Stimulated activated CD4-positive, alpha-beta T cell treated with anti-CD3 and anti-CD28 coated beads, Interleukin-1b, Interleukin-23, amount 100 ng/mL, for 4 hours (primary cell): Measurements from ENCODE around the gene OVAAL.
"Not testable (repeated sequence)": the region's sequence is repeated elsewhere in the genome, so short reads cannot be mapped to it uniquely, and the experiment has no call there.

Source experiments
- DNase-seq, 2 donors: peaks; one replicate each; pipeline ENCODE4 v3.0.0-alpha.2; 2020; ENCODE audit warnings: low read depth in 2 of 2

OVAAL gene

DNA sequence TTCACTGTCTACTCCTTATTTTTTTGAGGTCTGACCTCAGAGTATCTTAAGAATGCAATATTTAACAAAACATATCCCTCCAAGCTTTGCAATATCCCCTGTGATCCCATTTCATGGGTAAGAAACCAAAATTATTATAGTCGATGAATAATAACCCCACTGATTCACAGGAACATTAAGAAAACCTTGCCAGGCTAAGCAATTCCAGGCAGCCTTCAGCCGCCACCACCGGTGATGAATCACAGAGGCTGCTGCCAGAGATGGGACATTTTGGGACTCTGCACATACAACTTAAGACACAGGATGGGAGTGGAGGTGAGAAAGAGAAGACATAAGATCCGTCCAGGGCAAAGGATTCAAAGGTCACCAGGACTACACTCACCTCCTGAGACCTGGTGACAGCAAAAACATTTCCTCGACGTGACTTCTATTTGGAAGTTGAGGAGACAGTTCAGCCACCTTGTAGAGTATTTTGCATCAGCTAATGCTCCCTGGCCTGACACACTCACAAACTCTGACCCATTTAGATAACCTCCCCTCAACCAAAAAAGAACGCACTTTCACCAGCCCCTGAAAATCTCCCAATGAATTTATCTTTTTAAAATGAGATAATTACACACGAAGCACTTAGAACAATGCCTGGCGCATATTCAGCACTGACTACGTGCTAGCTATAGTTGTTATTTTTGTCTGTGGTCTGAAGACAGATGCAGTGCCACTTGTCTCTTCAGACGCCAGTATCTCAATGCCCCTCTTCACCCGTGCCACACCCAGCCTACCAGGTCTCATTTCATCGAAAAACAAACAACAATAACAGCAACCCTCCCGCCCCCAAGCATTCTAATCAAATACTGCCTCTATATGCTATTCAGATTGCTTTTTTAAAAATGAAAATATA, 17.8 kb upstream of the OVAAL start:
- DNase-seq, result no peak

- no peak for DNase-seq
Measured at GRCh38 chr1:180542113-180542837, 16.5 kb upstream of the OVAAL start.

- DNase-seq, result no peak
Measured at GRCh38 chr1:180542838-180543145, 16.0 kb upstream of the OVAAL start.

DNA sequence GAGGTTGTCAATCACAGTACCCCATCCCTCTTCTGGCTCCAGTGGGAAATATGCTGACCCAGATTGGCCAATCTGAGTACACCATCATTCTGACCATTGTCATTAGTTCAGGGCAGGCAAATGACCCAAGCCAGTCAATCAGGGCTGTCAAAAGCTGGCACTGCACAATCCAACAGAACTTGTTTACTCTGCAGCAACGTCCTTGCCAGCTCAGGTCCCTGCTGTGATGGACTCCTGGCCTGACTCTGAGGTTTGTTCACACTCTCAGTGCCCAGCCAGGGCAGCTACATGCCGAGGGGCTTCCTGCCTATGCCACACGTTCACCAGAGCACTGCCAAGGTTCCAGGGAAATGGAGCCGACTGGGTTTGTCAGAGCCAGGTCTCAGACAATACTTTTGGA, 14.7 kb upstream of the OVAAL start:
- DNase-seq, result no peak

DNA sequence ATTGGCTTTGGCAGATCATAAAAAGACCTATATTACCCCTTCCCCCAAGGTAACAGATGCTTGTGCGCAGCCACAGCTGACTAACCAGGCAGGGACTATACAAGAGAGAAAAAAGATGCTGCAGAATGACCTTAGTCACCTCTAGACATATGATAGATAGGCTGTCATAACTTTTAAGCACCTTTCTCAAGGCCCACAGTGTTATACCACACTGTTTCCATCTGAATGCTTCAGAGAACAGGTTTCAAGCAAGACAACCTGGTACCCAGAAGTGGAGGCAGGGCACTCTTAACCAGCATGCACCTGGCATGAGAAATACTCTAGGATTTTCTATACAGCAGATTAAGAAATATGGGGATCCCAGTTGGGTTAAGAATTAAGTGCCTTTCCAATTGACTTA, 12.8 kb upstream of the OVAAL start:
- no peak for DNase-seq

DNA sequence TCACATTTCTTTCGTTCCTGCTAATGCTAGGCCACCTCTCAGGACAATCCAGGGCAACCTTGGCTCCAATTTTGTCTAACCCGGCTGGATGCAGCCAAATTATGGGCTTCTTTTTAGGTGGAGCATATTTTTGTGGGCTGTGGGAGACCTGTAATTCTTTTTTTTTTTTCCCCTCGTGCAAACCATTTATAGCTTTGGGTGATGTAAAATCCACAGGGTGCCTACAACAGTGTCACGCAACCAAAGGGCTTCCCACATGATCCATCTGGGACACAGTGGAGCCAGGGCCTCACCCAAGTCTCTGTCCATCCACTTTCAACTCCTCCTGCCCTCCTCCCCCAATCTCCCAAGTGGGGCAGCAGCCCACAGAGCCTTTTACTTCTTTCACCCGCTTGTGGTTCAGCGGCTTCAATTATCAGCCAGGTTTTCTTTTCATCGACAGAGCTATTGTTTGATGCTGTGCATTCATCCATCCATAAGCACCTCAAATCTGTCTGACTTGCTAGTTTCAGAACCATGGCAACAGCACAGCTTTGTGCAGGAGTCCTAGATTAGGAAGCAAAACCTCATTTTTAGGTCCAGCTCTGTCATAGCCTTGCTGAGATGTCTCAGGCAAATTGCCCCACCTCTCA, 10.0 kb upstream of the OVAAL start:
- DNase-seq, result no peak

DNA sequence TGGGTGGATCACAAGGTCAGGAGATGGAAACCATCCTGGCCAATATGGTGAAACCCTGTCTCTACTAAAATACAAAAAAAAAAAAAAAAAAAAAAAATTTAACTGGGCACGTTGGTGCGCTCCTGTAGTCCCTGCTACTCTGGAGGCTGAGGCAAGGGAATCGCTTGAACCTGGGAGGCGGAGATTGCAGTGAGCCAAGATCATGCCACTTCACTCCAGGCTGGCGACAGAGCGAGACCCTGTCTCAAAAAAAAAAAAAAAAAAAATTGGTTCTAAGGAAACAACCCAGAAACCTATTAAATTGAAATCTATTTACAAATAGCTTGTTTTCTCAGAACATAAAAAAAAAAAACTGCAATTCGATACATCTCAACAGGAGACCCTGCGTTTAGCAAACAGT, 9.0 kb upstream of the OVAAL start:
- DNase-seq, result not testable (repeated sequence)

DNA sequence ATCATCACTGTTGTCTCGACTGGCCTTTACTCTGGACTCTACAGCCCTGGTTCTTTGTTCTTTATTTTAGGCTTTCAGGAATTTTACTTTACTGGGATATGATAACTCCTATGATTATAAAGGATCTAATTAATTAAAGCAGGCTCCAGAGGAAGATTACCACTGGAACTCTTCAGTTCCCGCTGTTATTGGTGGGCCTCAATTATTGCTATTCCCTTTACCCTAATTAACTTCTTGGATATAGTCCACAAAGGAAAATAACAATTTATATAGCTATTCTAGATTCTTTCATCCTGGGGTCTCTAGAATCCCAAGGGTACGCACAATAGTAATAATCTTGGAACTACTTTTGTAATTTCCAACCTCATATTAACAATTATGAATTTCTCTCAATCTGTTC, 8.5 kb upstream of the OVAAL start:
- no peak for DNase-seq

DNA sequence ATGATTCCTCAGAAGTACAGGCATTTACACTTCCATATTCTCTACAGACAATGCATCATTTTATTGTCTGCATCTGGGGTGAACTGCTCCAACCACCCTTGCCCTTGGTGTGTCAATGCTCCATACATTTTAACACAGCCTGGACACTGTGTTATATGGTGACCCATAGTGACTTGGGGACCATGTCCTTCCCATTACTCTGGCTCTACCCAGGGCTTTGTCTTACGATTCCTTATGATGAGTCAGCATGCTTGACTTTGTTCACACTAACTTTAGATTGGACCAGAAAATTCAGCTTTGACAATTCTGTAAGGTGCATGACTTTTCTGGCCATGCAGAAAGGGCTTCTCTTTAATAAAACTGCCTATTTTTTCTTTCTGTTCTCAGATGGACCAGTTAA, 6.8 kb upstream of the OVAAL start:
- no peak for DNase-seq

DNA sequence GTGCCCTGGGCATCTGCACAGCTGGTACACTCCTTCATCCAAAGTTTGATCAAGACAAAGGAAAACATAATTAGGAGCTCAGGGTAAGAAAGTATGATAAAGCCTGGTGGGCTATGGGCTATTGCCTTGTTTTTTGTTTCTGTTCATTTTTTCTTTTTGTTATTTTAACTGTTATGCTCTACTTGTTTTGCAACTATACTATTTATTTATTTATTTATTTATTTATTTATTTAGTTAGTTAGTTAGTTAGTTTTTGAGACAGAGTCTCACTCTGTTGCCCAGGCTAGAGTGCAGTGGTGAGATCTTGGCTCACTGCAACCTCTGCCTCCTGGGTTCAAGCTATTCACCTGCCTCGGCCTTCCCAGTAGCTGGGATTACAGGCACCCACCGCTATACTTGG, 5.7 kb upstream of the OVAAL start:
- DNase-seq, result not testable (repeated sequence)

- DNase-seq, result no peak
Measured at GRCh38 chr1:180555411-180555810, 3.4 kb upstream of the OVAAL start.

- DNase-seq, result no peak
Measured at GRCh38 chr1:180560200-180560867, 1.6 kb downstream of the OVAAL start.

GRCh38 chr1:180560868-180561600, 2.3 kb downstream of the OVAAL start:
- DNase-seq, result no peak

- no peak for DNase-seq
Measured at GRCh38 chr1:180562640-180563025, 3.9 kb downstream of the OVAAL start.

- no peak for DNase-seq
Measured at GRCh38 chr1:180563026-180563827, 4.5 kb downstream of the OVAAL start.

DNA sequence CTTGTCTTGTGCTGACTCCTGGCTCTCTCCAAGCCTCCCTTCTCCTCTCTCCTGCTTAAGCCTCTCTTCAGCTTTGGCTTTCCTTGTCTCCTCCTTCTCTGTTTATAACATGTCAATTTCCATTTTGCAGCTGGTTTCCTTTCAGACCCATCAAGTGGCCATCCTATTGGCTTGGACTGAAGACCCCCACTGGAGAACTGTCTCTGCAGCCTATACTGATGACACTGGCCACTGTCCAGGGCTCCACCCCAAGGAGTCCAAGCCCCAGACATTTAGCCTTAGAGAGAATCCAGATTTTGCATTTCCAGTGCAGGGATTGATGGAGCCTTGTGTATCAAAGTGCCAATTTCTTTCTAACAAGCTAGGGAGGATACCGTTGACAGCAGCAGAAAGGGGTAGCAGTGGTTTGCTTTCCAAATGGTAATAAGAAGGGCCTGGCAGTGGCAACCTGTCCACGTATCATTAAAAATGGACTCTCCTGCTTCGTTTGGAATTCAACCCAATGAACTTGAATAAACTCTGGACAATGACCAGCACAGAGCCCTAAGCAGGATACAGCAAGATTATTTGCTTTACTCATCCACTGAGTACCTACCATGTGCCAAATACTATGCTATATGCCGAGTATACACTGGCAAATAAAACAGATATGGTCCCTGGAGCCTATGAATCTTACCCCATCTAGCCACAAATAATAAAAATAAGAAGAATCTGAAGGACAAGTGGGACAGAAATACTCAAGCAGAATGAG, 6.5 kb downstream of the OVAAL start:
- no peak for DNase-seq

DNA sequence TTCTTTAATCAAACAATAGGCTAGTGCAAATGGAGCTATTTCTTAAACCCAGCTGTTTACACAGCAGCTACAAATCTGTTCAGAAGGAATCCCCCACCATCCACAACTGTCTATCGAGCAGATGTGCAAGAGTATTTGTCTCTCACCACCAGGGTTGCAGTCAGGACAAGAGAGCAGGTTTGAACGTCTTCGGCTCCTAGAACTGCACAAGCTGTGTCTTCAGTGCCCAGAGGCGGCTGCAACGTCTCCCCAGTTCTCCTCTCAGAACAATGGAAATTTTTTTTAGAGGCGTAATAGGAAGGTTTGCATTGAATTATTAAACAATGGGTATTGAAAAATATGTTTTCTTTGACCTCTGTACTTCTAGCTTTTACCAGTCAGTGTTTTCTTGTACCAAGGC, 7.3 kb downstream of the OVAAL start:
- DNase-seq, result no peak

- DNase-seq, result no peak
Measured at GRCh38 chr1:180566495-180566894, 7.7 kb downstream of the OVAAL start.

DNA sequence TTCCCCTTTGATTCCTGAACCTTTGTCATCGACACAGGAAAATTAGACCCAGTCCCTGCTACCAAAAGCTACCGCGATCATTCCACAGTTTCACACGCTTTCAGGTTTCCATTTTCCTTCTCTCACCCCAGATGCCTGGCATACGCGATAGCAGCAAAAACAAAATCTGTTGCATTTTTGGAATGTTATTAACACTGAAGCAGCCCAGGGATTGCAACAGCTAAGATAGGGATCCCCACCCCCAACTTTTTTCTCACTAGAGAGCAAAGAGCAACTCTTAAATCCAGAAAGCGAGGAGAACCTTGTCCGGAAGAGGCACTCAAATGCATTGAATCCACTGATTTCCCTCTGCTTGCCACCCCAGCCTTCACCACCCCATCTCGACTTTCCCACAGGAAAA, 8.9 kb downstream of the OVAAL start:
- DNase-seq, result no peak

DNA sequence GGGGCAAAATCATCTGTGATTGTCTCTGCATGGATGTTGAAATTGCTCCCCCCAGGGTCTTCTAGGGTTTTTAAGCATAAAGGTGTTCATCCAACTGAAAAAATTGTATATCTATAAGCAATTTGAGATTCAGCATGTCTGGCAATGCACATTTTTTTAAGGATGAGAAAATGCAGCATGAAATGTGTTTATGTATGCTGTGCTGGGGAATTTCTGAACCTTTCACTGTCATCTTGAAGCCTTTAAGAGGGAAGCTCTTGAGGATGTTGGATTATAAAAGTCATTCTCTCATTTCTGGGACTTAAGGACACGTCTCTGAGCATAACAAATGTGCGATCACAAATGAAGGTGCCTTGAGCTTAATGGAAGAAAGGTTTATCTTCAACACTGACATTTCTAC, 9.4 kb downstream of the OVAAL start:
- no peak for DNase-seq
